ENCODE data around the gene BCAS3.

The BCAS3 gene

GRCh38 chr17:61306003-61306402 lies 628.4 kb downstream of the BCAS3 start:
- Histone ChIP-seq H3K4ac (ENCODE audit: low read depth, low read length) (no peak overlapping the region), H3K4me3 (ENCODE audit: low read depth, low read length) (no peak overlapping the region), H4K12ac (ENCODE audit: low read depth, low read length) (no peak overlapping the region), H3K18ac (ENCODE audit: low read length) (no peak overlapping the region), H4K91ac (ENCODE audit: low read depth, low read length) (no peak overlapping the region), H2AFZ (ENCODE audit: insufficient read depth, low read length, poor library complexity) (no peak overlapping the region), H3K36me3 (ENCODE audit: control insufficient read depth in 1 of 2, insufficient read depth in 2 of 2, low read length in 2 of 2) (no peaks in the 10 kb centered on the region), H3K79me2 (ENCODE audit: control insufficient read depth, insufficient read depth, low read length, poor library complexity) (no peaks in the 10 kb centered on the region), H4K8ac (ENCODE audit: low read depth, low read length) (no peak overlapping the region), H3K23ac (ENCODE audit: low read length) (no peak overlapping the region), H3K27ac (ENCODE audit: low read depth, low read length) (no peak overlapping the region), H3K4me1 (ENCODE audit: control insufficient read depth in 1 of 2, insufficient read depth in 2 of 2, low read length in 2 of 2) (peaks cover 0 to 2% of the 10 kb centered on the region in 2 experiments), H3K9ac (ENCODE audit: low read length) (no peak overlapping the region), H2BK12ac (ENCODE audit: low read length) (no peak overlapping the region), H2AK5ac (ENCODE audit: low read length) (no peak overlapping the region), H3K27me3 (ENCODE audit: insufficient read depth, low read length) (no peaks in the 10 kb centered on the region), H3K14ac (ENCODE audit: low read length) (no peak overlapping the region), H3K9me3 (ENCODE audit: insufficient read depth, low read depth, low read length) (no peaks in the 10 kb centered on the region), H2BK5ac (ENCODE audit: low read depth, low read length, poor library complexity) (no peak overlapping the region), H3K79me1 (ENCODE audit: low read length) (no peaks in the 10 kb centered on the region), H3K4me2 (ENCODE audit: low read length) (no peak overlapping the region), H2BK120ac (ENCODE audit: insufficient read depth, low read length, poor library complexity) (no peak overlapping the region)
- DNase-seq, result no peak
- no CpG with 5 or more reads among the region's 2 CpGs for WGBS (ENCODE audit: extremely low coverage, insufficient coverage, insufficient read length)

- Histone ChIP-seq H3K27me3 (ENCODE audit: insufficient read depth, low read length) (no peaks in the 10 kb centered on the region), H3K14ac (ENCODE audit: low read length) (no peak overlapping the region), H3K4me1 (ENCODE audit: control insufficient read depth in 1 of 2, insufficient read depth in 2 of 2, low read length in 2 of 2) (peaks cover 0 to 9% of the 10 kb centered on the region in 2 experiments), H3K9me3 (ENCODE audit: insufficient read depth, low read depth, low read length) (no peaks in the 10 kb centered on the region), H3K23ac (ENCODE audit: low read length) (no peak overlapping the region), H2BK12ac (ENCODE audit: low read length) (no peak overlapping the region), H4K91ac (ENCODE audit: low read depth, low read length) (no peak overlapping the region), H3K27ac (ENCODE audit: low read depth, low read length) (no peak overlapping the region), H2BK120ac (ENCODE audit: insufficient read depth, low read length, poor library complexity) (no peak overlapping the region), H4K12ac (ENCODE audit: low read depth, low read length) (no peak overlapping the region), H3K18ac (ENCODE audit: low read length) (no peak overlapping the region), H3K9ac (ENCODE audit: low read length) (no peak overlapping the region), H2AK5ac (ENCODE audit: low read length) (no peak overlapping the region), H4K8ac (ENCODE audit: low read depth, low read length) (no peak overlapping the region), H3K36me3 (ENCODE audit: control insufficient read depth in 1 of 2, insufficient read depth in 2 of 2, low read length in 2 of 2) (no peaks in the 10 kb centered on the region), H3K4me3 (ENCODE audit: low read depth, low read length) (no peak overlapping the region), H2BK5ac (ENCODE audit: low read depth, low read length, poor library complexity) (no peak overlapping the region), H3K79me2 (ENCODE audit: control insufficient read depth, insufficient read depth, low read length, poor library complexity) (no peaks in the 10 kb centered on the region), H3K4me2 (ENCODE audit: low read length) (no peak overlapping the region), H3K79me1 (ENCODE audit: low read length) (no peaks in the 10 kb centered on the region), H2AFZ (ENCODE audit: insufficient read depth, low read length, poor library complexity) (no peak overlapping the region), H3K4ac (ENCODE audit: low read depth, low read length) (no peak overlapping the region)
- no CpG with 5 or more reads among the region's 11 CpGs for WGBS (ENCODE audit: extremely low coverage, insufficient coverage, insufficient read length)
- DNase-seq, result peak in 1 of 2 donors; percentile 18
Observed at GRCh38 chr17:61307905-61308886, 630.5 kb downstream of the BCAS3 start.

GRCh38 chr17:61309362-61310256 lies 632.0 kb downstream of the BCAS3 start:
- Histone ChIP-seq H3K27ac (ENCODE audit: low read depth, low read length) (no peak overlapping the region), H3K4ac (ENCODE audit: low read depth, low read length) (no peak overlapping the region), H3K36me3 (ENCODE audit: control insufficient read depth in 1 of 2, insufficient read depth in 2 of 2, low read length in 2 of 2) (no peaks in the 10 kb centered on the region), H3K79me2 (ENCODE audit: control insufficient read depth, insufficient read depth, low read length, poor library complexity) (no peaks in the 10 kb centered on the region), H2BK12ac (ENCODE audit: low read length) (no peak overlapping the region), H2BK120ac (ENCODE audit: insufficient read depth, low read length, poor library complexity) (no peak overlapping the region), H4K91ac (ENCODE audit: low read depth, low read length) (no peak overlapping the region), H3K79me1 (ENCODE audit: low read length) (no peaks in the 10 kb centered on the region), H3K27me3 (ENCODE audit: insufficient read depth, low read length) (no peaks in the 10 kb centered on the region), H4K8ac (ENCODE audit: low read depth, low read length) (no peak overlapping the region), H3K4me1 (ENCODE audit: control insufficient read depth in 1 of 2, insufficient read depth in 2 of 2, low read length in 2 of 2) (peaks cover 0 to 14% of the 10 kb centered on the region in 2 experiments), H3K4me3 (ENCODE audit: low read depth, low read length) (no peak overlapping the region), H4K12ac (ENCODE audit: low read depth, low read length) (no peak overlapping the region), H3K4me2 (ENCODE audit: low read length) (no peak overlapping the region), H2AFZ (ENCODE audit: insufficient read depth, low read length, poor library complexity) (no peak overlapping the region), H3K18ac (ENCODE audit: low read length) (no peak overlapping the region), H3K9ac (ENCODE audit: low read length) (no peak overlapping the region), H3K23ac (ENCODE audit: low read length) (no peak overlapping the region), H2AK5ac (ENCODE audit: low read length) (no peak overlapping the region), H3K9me3 (ENCODE audit: insufficient read depth, low read depth, low read length) (no peaks in the 10 kb centered on the region), H3K14ac (ENCODE audit: low read length) (no peak overlapping the region), H2BK5ac (ENCODE audit: low read depth, low read length, poor library complexity) (no peak overlapping the region)
- whole genome bisulfite sequencing (ENCODE audit: extremely low coverage, insufficient coverage, insufficient read length), result no CpG with 5 or more reads among the region's 13 CpGs
- DNase-seq, result peak; percentile 25 to 82

- Histone ChIP-seq H3K18ac (ENCODE audit: low read length) (no peak overlapping the region), H3K79me2 (ENCODE audit: control insufficient read depth, insufficient read depth, low read length, poor library complexity) (no peaks in the 10 kb centered on the region), H3K36me3 (ENCODE audit: control insufficient read depth in 1 of 2, insufficient read depth in 2 of 2, low read length in 2 of 2) (no peaks in the 10 kb centered on the region), H2AFZ (ENCODE audit: insufficient read depth, low read length, poor library complexity) (no peak overlapping the region), H3K4me2 (ENCODE audit: low read length) (no peak overlapping the region), H4K12ac (ENCODE audit: low read depth, low read length) (no peak overlapping the region), H2BK12ac (ENCODE audit: low read length) (no peak overlapping the region), H4K8ac (ENCODE audit: low read depth, low read length) (no peak overlapping the region), H4K91ac (ENCODE audit: low read depth, low read length) (no peak overlapping the region), H3K4me3 (ENCODE audit: low read depth, low read length) (no peak overlapping the region), H3K9ac (ENCODE audit: low read length) (no peak overlapping the region), H2BK120ac (ENCODE audit: insufficient read depth, low read length, poor library complexity) (no peak overlapping the region), H3K9me3 (ENCODE audit: insufficient read depth, low read depth, low read length) (no peaks in the 10 kb centered on the region), H3K79me1 (ENCODE audit: low read length) (no peaks in the 10 kb centered on the region), H3K14ac (ENCODE audit: low read length) (no peak overlapping the region), H2AK5ac (ENCODE audit: low read length) (no peak overlapping the region), H3K4me1 (ENCODE audit: control insufficient read depth in 1 of 2, insufficient read depth in 2 of 2, low read length in 2 of 2) (peaks cover 0 to 14% of the 10 kb centered on the region in 2 experiments), H3K23ac (ENCODE audit: low read length) (no peak overlapping the region), H3K27me3 (ENCODE audit: insufficient read depth, low read length) (no peaks in the 10 kb centered on the region), H3K27ac (ENCODE audit: low read depth, low read length) (no peak overlapping the region), H3K4ac (ENCODE audit: low read depth, low read length) (no peak overlapping the region), H2BK5ac (ENCODE audit: low read depth, low read length, poor library complexity) (no peak overlapping the region)
- peak; percentile 73 to 91 for DNase-seq
- no CpG with 5 or more reads among the region's 6 CpGs for WGBS (ENCODE audit: extremely low coverage, insufficient coverage, insufficient read length)
Observed at GRCh38 chr17:61310590-61310989, 632.9 kb downstream of the BCAS3 start.
